OCI-LY3 (cell line): Measurements from ENCODE around the gene MCC.

Experiments used
- EZH2phosphoT487 ChIP-seq: fragments of 200-600 bp; shearing (Covaris generic); IDR thresholded peaks from 2 replicates; pipeline ENCODE4 v1.6.1; 2018; ENCODE audit warnings: antibody characterized with exemption, mixed run types, low read depth
- TF ChIP-seq, protein P1 (sequence below): fragments of 200-600, 300-600 bp; sonication (generic); IDR thresholded peaks from 2 replicates; pipeline ENCODE4 v1.5.1; 2014; ENCODE audit warnings: antibody characterized with exemption, low read length, low read depth

DNA sequence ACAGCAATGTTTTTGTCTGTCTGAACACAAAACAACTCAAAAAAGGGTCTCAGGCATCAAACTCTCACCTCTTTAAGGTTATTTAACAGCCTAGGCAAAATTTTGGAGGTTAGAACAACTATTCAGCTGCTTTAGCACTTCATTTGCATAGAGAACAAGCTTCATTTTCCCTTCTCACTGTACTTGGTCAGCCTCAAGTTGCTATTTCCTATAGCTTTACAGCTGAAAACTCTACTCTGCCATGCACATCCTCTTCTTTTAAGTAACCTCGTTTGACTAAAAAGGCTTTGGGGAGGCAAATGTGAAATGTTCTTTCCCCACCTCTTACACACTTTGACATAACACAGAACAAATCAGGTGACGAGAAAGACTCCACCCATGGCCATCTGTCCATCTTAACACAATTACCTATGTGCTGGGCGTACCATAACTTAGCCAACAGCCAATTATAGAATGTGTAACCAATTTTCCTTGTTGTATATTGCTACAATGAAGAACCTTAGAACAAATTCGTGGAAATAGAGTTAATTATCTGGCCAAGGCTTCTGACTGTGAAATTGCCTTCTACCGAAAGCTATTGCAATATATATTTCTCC, 315.9 kb downstream of the MCC start:
- TF ChIP-seq, protein P1, sequence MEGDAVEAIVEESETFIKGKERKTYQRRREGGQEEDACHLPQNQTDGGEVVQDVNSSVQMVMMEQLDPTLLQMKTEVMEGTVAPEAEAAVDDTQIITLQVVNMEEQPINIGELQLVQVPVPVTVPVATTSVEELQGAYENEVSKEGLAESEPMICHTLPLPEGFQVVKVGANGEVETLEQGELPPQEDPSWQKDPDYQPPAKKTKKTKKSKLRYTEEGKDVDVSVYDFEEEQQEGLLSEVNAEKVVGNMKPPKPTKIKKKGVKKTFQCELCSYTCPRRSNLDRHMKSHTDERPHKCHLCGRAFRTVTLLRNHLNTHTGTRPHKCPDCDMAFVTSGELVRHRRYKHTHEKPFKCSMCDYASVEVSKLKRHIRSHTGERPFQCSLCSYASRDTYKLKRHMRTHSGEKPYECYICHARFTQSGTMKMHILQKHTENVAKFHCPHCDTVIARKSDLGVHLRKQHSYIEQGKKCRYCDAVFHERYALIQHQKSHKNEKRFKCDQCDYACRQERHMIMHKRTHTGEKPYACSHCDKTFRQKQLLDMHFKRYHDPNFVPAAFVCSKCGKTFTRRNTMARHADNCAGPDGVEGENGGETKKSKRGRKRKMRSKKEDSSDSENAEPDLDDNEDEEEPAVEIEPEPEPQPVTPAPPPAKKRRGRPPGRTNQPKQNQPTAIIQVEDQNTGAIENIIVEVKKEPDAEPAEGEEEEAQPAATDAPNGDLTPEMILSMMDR = no peak
- TF ChIP-seq EZH2phosphoT487 = no peak
